B cell (primary cell): ENCODE results near the gene OPHN1. TPM values are rescaled to one million over a fixed set of nuclear protein-coding genes. Genes with fewer than 3 reads are reported as not detected.
A peak's percentile ranks its signal among the peaks of the same experiment; 100 is the strongest.

ENCODE experiments used
- ATAC-seq: fragments of 200-7000 bp; cut with Tn5 transposase; one replicate; pipeline ENCODE4 v1.10.0; 2021; ENCODE audit warnings: low read depth, mild to moderate bottlenecking, moderate number of reproducible peaks, moderate library complexity
- CTCF ChIA-PET: fragments of 350-600 bp; sonication (Branson Sonifier 250); formaldehyde crosslinking; loops from one replicate; lab custom pipeline; 2021; ENCODE audit warnings: antibody characterized with exemption, inconsistent platforms; lab: Charles Lee
- POLR2A ChIA-PET: fragments of 350-600 bp; sonication (Branson Sonifier 250); formaldehyde crosslinking; loops from one replicate; lab custom pipeline; 2021; ENCODE audit warnings: antibody characterized with exemption; lab: Charles Lee
- DNase-seq: peaks from one replicate; pipeline ENCODE4 v3.0.0; 2013
- H2AFZ ChIP-seq: 2 replicates; pipeline ENCODE4 v1.6.1; 2012; ENCODE audit warnings: mild to moderate bottlenecking, low read depth, low read length; ENCODE audit not compliant: insufficient read depth, poor library complexity, severe bottlenecking
- H3K27ac ChIP-seq, 2 donors: 1 replicate in 1 of 2; 2 replicates in 1 of 2; pipeline ENCODE4 v1.5.1; 2012 to 2013; ENCODE audit warnings: low read length in 2 of 2, mild to moderate bottlenecking in 2 of 2, moderate library complexity in 1 of 2
- H3K27me3 ChIP-seq, 4 experiments: fragments of 200-600 bp in 1 of 4; sonication (generic) in 1 of 4; replicated peaks in 1 of 4; 1 replicate in 2 of 4; 2 replicates in 2 of 4; pipeline versions ENCODE4 v1.6.1 to v1.7.0; 2013 to 2016; ENCODE audit warnings: low read length in 3 of 4, mild to moderate bottlenecking in 2 of 4, mixed read lengths in 1 of 4, moderate library complexity in 1 of 4; ENCODE audit not compliant: insufficient read depth in 4 of 4, control insufficient read depth in 3 of 4; ENCODE audit errors: control extremely low read depth in 1 of 4
- H3K36me3 ChIP-seq, 2 experiments: replicated peaks in 1 of 2; 1 replicate in 1 of 2; 2 replicates in 1 of 2; pipeline versions ENCODE4 v1.6.1 to v1.7.1; 2013; ENCODE audit warnings: low read length in 1 of 2; ENCODE audit not compliant: insufficient read depth in 2 of 2, control insufficient read depth in 1 of 2; ENCODE audit errors: control extremely low read depth in 1 of 2, extremely low read depth in 1 of 2
- H3K4me1 ChIP-seq, 2 donors: fragments of 200-600 bp in 1 of 2; sonication (generic) in 1 of 2; 1 replicate in 1 of 2; 2 replicates in 1 of 2; pipeline versions ENCODE4 v1.5.1 to v1.6.1; 2013 to 2017; ENCODE audit warnings: low read length in 2 of 2; ENCODE audit not compliant: control insufficient read depth in 2 of 2, insufficient read depth in 2 of 2
- H3K4me2 ChIP-seq: replicated peaks from 2 replicates; pipeline ENCODE3; 2012; ENCODE audit warnings: mild to moderate bottlenecking, low read depth, low read length; ENCODE audit not compliant: poor library complexity, severe bottlenecking
- H3K4me3 ChIP-seq, 5 experiments: fragments of 200-600 bp in 1 of 5; sonication (generic) in 1 of 5; 1 replicate in 3 of 5; 2 replicates in 2 of 5; pipeline versions ENCODE4 v1.5.1 to v1.7.0; 2011 to 2016; ENCODE audit warnings: low read length in 4 of 5, mild to moderate bottlenecking in 4 of 5, low read depth in 2 of 5, control low read depth in 1 of 5, moderate library complexity in 1 of 5; ENCODE audit not compliant: insufficient read depth in 1 of 5; ENCODE audit errors: control extremely low read depth in 1 of 5, extremely low read depth in 1 of 5
- H3K79me2 ChIP-seq: fragments of 200-600 bp; sonication (generic); one replicate; pipeline ENCODE4 v1.6.0; 2016; ENCODE audit warnings: low read length; ENCODE audit not compliant: control insufficient read depth, insufficient read depth
- H3K9ac ChIP-seq: fragments of 200-600 bp; sonication (generic); 2 replicates; pipeline ENCODE4 v1.6.1; 2017; ENCODE audit warnings: mild to moderate bottlenecking, low read length, moderate library complexity
- H3K9me3 ChIP-seq, 3 donors: one replicate each; pipeline versions ENCODE4 v1.6.1 to v1.7.1; 2013; ENCODE audit warnings: low read length in 2 of 3; ENCODE audit not compliant: control insufficient read depth in 2 of 3, insufficient read depth in 1 of 3; ENCODE audit errors: control extremely low read depth in 1 of 3
- H4K20me1 ChIP-seq: 2 replicates; pipeline ENCODE4 v1.6.0; 2012; ENCODE audit warnings: mild to moderate bottlenecking, low read length; ENCODE audit not compliant: insufficient read depth, control insufficient read depth, poor library complexity, severe bottlenecking
- H3K27ac Mint-ChIP-seq: one replicate; pipeline ENCODE4 v1.8.0; 2021; ENCODE audit warnings: mixed read lengths
- H3K27me3 Mint-ChIP-seq: one replicate; pipeline ENCODE4 v1.8.0; 2021; ENCODE audit warnings: mixed read lengths
- H3K4me1 Mint-ChIP-seq: one replicate; pipeline ENCODE4 v1.8.0; 2021; ENCODE audit warnings: mixed read lengths
- H3K4me3 Mint-ChIP-seq: one replicate; pipeline ENCODE4 v1.8.0; 2021; ENCODE audit warnings: mixed read lengths
- H3K9me3 Mint-ChIP-seq: one replicate; pipeline ENCODE4 v1.8.0; 2022; ENCODE audit warnings: mixed read lengths; ENCODE audit not compliant: insufficient read depth
- CTCF ChIP-seq: fragments of 200-600 bp; IDR thresholded peaks from one replicate; pipeline ENCODE4 v1.8.0; 2022; ENCODE audit warnings: antibody characterized with exemption, mild to moderate bottlenecking
- EZH2 ChIP-seq: IDR thresholded peaks from 2 replicates; pipeline ENCODE4 v1.6.1; 2012; ENCODE audit warnings: borderline replicate concordance, low read depth, mild to moderate bottlenecking, moderate library complexity, low read length; ENCODE audit not compliant: insufficient read depth, poor library complexity, severe bottlenecking
- WGBS: methylation state at CpG from one replicate; pipeline ENCODE4 v1.1.5; 2013; ENCODE audit warnings: missing lambda C conversion rate; ENCODE audit not compliant: insufficient coverage; 5-methylcytosine and 5-hydroxymethylcytosine counted together
- intact Hi-C: fragments of 100-400 bp; cut with micrococcal nuclease; formaldehyde crosslinking; loops from one replicate; pipeline ENCODE4 v1.10.0; 2022
- polyA plus RNA-seq: library from polyadenylated mRNA; depleted of rRNA; stranded (reverse); fragments of >200 nt; gene quantifications from 2 replicates; pipeline ENCODE4 v1.2.3, GENCODE V29; 2012
- total RNA-seq, 2 donors: library from RNA; stranded (reverse); fragments of 120-200 nt in 1 of 2; gene quantifications; 1 replicate in 1 of 2; 2 replicates in 1 of 2; pipeline versions ENCODE4 v1.2.3 to v1.2.4, GENCODE V29; 2013 to 2022

Gene OPHN1
- total and polyA plus RNA-seq, 2 donors (not counting 1 experiment from before 2014, with no cell fraction given) = 0.03 to 0.17 TPM

- H3K27ac Mint-ChIP-seq = no peak overlapping the region
- CTCF ChIA-PET = no interaction called here
Observed at GRCh38 chrX:68018248-68019203, 414.8 kb downstream of the OPHN1 start.

More at GRCh38 chrX:68018248-68019203, 414.8 kb downstream of the OPHN1 start:
- H3K4me3 Mint-ChIP-seq = no peak overlapping the region
- 79% methylated on average over 6 of the region's 9 CpGs for WGBS
- H3K27me3 Mint-ChIP-seq = no peaks in the 10 kb centered on the region
- Histone ChIP-seq H3K9me3 (no peaks in the 10 kb centered on the region), H3K36me3 (no peaks in the 10 kb centered on the region), H3K27ac (no peak overlapping the region), H2AFZ (no peak overlapping the region), H3K27me3 (no peaks in the 10 kb centered on the region), H3K4me2 (no peak overlapping the region), H3K79me2 (no peaks in the 10 kb centered on the region), H3K4me3 (no peak overlapping the region), H4K20me1 (no peaks in the 10 kb centered on the region), H3K4me1 (no peaks in the 10 kb centered on the region), H3K9ac (no peak overlapping the region)
- POLR2A ChIA-PET = no interaction called here
- TF ChIP-seq CTCF = no peak
- no peak for TF ChIP-seq EZH2
- no peaks in the 10 kb centered on the region for H3K9me3 Mint-ChIP-seq
- H3K4me1 Mint-ChIP-seq = no peaks in the 10 kb centered on the region
- intact Hi-C loops = no loop called here
- ATAC-seq (no peak), DNase-seq (peak; percentile 0)
